PC-9 (cell line): Measurements from ENCODE around the gene LIG4. TPM values are rescaled to one million over a fixed set of nuclear protein-coding genes. Genes with fewer than 3 reads are reported as not detected.

Experiments used
- BruUV-seq: library from RNA; stranded (reverse); fragments of 400-500 nt; replicated peaks from 2 replicates; lab custom pipeline; 2021; lab: Mats Ljungman, UMichigan
- CTCF ChIA-PET: fragments of 300-600 bp; sonication (Branson Sonifier 250); formaldehyde crosslinking; loops from one replicate; lab custom pipeline; 2022; ENCODE audit warnings: antibody characterized with exemption; lab: Charles Lee
- POLR2A ChIA-PET: fragments of 300-600 bp; sonication (Branson Sonifier 250); formaldehyde crosslinking; loops from one replicate; lab custom pipeline; 2022; ENCODE audit warnings: antibody characterized with exemption; ENCODE audit not compliant: unreplicated experiment; lab: Charles Lee
- DNase-seq, 2 experiments: peaks; one replicate each; pipeline versions ENCODE4 v3.0.0 to v3.0.0-alpha.2; 2015 to 2022; ENCODE audit warnings: mixed read lengths in 1 of 2
- H2AFZ ChIP-seq: fragments of 200-600 bp; sonication (generic); 2 replicates; pipeline ENCODE4 v1.8.1; 2017; ENCODE audit warnings: antibody characterized with exemption
- H3F3A ChIP-seq: fragments of 200-600 bp; sonication (generic); 2 replicates; pipeline ENCODE4 v1.8.1; 2017; ENCODE audit warnings: antibody characterized with exemption, mild to moderate bottlenecking, low read depth; ENCODE audit not compliant: insufficient read depth
- H3K27ac ChIP-seq: fragments of 200-600 bp; sonication (generic); 2 replicates; pipeline ENCODE4 v1.6.1; 2016; ENCODE audit warnings: mixed run types
- H3K27me3 ChIP-seq: fragments of 200-600 bp; sonication (generic); 2 replicates; pipeline ENCODE4 v1.6.1; 2016; ENCODE audit warnings: low read depth, mixed run types; ENCODE audit not compliant: insufficient read depth
- H3K36me3 ChIP-seq: fragments of 200-600 bp; sonication (generic); 2 replicates; pipeline ENCODE4 v1.6.1; 2016; ENCODE audit warnings: low read depth, mixed run types
- H3K4me1 ChIP-seq: fragments of 200-600 bp; sonication (generic); replicated peaks from 2 replicates; pipeline ENCODE4 v1.6.1; 2016; ENCODE audit warnings: mixed run types; ENCODE audit not compliant: insufficient read depth
- H3K4me2 ChIP-seq: fragments of 200-600 bp; sonication (generic); 2 replicates; pipeline ENCODE4 v1.6.1; 2017; ENCODE audit warnings: mixed run types
- H3K4me3 ChIP-seq: fragments of 200-600 bp; sonication (generic); 2 replicates; pipeline ENCODE4 v1.6.1; 2016; ENCODE audit warnings: mixed run types
- H3K79me2 ChIP-seq: fragments of 200-600 bp; sonication (generic); 2 replicates; pipeline ENCODE4 v1.6.1; 2017; ENCODE audit warnings: low read depth, mixed run types
- H3K9me2 ChIP-seq: fragments of 200-600 bp; sonication (generic); 2 replicates; pipeline ENCODE4 v1.8.1; 2017; ENCODE audit warnings: mild to moderate bottlenecking; ENCODE audit not compliant: insufficient read depth
- H3K9me3 ChIP-seq: fragments of 200-600 bp; sonication (generic); 2 replicates; pipeline ENCODE4 v1.8.1; 2016; ENCODE audit warnings: low read depth; ENCODE audit not compliant: insufficient read depth
- H4K20me1 ChIP-seq: fragments of 200-600 bp; sonication (generic); 2 replicates; pipeline ENCODE4 v1.8.1; 2017; ENCODE audit not compliant: insufficient read depth
- CTCF ChIP-seq: fragments of 200-600 bp; sonication (generic); conservative IDR thresholded peaks from 2 replicates; pipeline ENCODE4 v1.6.1; 2017; ENCODE audit warnings: mixed run types, antibody characterized with exemption, mild to moderate bottlenecking, moderate library complexity
- EZH2 ChIP-seq: fragments of 200-600 bp; sonication (generic); IDR thresholded peaks from 2 replicates; pipeline ENCODE4 v1.8.0; 2017; ENCODE audit warnings: antibody characterized with exemption, low read depth
- intact Hi-C: fragments of 100-400 bp; cut with micrococcal nuclease; formaldehyde crosslinking; loops from one replicate; pipeline ENCODE4 v1.10.0; 2022; ENCODE audit not compliant: unreplicated experiment
- total RNA-seq: library from RNA; stranded (reverse); gene quantifications from 2 replicates; pipeline ENCODE4 v1.2.3, GENCODE V29; 2021

LIG4 gene
- total RNA-seq, 1 experiment from 2014 or later = 9.1 TPM

DNA sequence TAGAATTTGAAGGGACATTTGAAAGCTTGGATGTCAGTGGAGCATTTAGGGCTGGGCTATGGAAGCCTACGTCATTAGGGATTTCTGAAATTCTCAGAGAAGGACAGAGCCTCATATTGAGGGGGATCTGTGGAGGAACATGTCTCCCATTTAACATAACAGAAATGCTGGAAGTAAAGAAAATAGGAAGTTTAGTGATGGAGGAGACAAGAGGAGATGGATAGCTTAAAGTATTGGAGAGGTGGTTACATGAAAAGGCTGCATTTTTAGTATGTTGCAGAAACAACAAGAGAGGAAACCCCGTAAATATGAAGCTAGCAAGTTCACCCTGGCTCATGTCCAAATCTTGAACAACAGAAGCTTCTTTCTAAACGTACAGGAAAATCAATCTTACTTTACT, 24.4 kb downstream of the LIG4 start:
- no peak overlapping the region for H3K27ac ChIP-seq
- no peaks in the 10 kb centered on the region for H3K4me1 ChIP-seq
- POLR2A ChIA-PET = no interaction called here
- H2AFZ ChIP-seq = no peak overlapping the region
- H4K20me1 ChIP-seq = no peaks in the 10 kb centered on the region
- no peaks in the 10 kb centered on the region for H3K36me3 ChIP-seq
- no TSS peak for BruUV-seq
- H3K9me2 ChIP-seq = no peaks in the 10 kb centered on the region
- no peak for DNase-seq
- no peak overlapping the region for H3K4me2 ChIP-seq
- no peaks in the 10 kb centered on the region for H3K79me2 ChIP-seq
- TF ChIP-seq CTCF = no peak
- TF ChIP-seq EZH2 = no peak
- no peaks in the 10 kb centered on the region for H3F3A ChIP-seq
- CTCF ChIA-PET = interaction anchor here (0.6 kb wide), 1 partner anchor 164 kb away, joined by 3 read pairs; no protein-coding TSS in a partner anchor
- H3K27me3 ChIP-seq = 0 out of 2 replicates have a peak, but pooled peaks cover 3% of the 10 kb centered on the region
- no peak overlapping the region for H3K4me3 ChIP-seq
- intact Hi-C loops = no loop called here
- 0 out of 2 replicates have a peak, but pooled peaks cover 3% of the 10 kb centered on the region for H3K9me3 ChIP-seq

DNA sequence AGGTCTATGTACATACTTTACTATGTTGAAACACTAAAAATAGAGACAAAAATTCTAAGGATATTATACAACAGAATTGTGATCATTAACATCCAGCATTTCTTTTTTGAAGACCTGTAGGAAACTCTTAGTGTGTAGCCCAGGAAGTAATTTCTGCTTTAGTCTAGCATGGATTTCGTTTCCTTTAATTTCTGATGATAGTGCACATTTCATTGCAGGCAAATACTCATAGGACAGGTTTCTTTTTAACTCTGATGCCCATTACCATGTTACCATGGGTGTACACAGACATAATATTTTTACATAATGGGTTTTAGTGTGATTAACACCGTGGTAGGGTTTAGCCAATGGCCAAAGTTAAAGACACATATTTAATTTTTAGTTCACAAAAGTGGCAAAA, 27.1 kb downstream of the LIG4 start:
- Histone ChIP-seq H3K4me3 (no peak overlapping the region), H3K9me3 (no peaks in the 10 kb centered on the region), H3K79me2 (no peaks in the 10 kb centered on the region), H3K4me2 (no peak overlapping the region), H3K27me3 (0 out of 2 replicates have a peak, but pooled peaks cover 3% of the 10 kb centered on the region), H3K9me2 (no peaks in the 10 kb centered on the region), H3K27ac (no peak overlapping the region), H4K20me1 (no peaks in the 10 kb centered on the region), H2AFZ (peak overlapping the region; percentile 40; the same call in 1 of the 2 replicates), H3K36me3 (no peaks in the 10 kb centered on the region), H3K4me1 (no peaks in the 10 kb centered on the region), H3F3A (no peaks in the 10 kb centered on the region)
- no peak for TF ChIP-seq CTCF
- TF ChIP-seq EZH2 = no peak
- no peak for DNase-seq
- ChIA-PET CTCF (interaction anchor here (0.5 kb wide), 1 partner anchor 33 kb away, joined by 4 read pairs; no protein-coding TSS in a partner anchor), POLR2A (no interaction called here)
- intact Hi-C loops = no loop called here
- BruUV-seq = no TSS peak

DNA sequence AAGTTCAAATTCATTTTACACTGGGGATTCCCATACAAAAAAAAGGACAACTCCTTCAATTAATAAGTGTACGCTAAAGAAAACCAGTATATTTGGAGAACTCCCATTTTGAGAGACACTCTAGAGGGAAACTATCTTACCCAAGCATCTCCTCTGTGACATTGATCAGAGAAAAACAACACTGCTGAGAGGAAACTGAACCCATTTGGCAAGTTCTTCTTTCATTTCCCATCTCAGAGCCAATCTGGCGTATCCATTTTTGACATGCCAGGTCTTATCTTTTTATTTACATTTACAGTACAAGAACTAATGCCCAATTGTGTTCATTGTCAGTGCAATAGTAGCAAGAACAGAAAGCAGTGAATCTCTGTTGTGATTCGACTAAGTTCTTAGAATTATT, 30.1 kb downstream of the LIG4 start:
- Histone ChIP-seq H3K36me3 (no peaks in the 10 kb centered on the region), H2AFZ (no peak overlapping the region), H3F3A (no peaks in the 10 kb centered on the region), H3K27ac (no peak overlapping the region), H3K4me3 (no peak overlapping the region), H3K4me1 (no peaks in the 10 kb centered on the region), H3K27me3 (no peaks in the 10 kb centered on the region), H3K9me2 (no peaks in the 10 kb centered on the region), H3K9me3 (no peaks in the 10 kb centered on the region), H3K79me2 (no peaks in the 10 kb centered on the region), H3K4me2 (no peak overlapping the region), H4K20me1 (no peaks in the 10 kb centered on the region)
- intact Hi-C loops = no loop called here
- ChIA-PET POLR2A (no interaction called here), CTCF (no interaction called here)
- DNase-seq = no peak
- TF ChIP-seq CTCF = no peak
- TF ChIP-seq EZH2 = no peak
- BruUV-seq = no TSS peak
